ENCODE data around the gene SPART. TPM values are rescaled to one million over a fixed set of nuclear protein-coding genes. Genes with fewer than 3 reads are reported as not detected.
A peak's percentile ranks its signal among the peaks of the same experiment; 100 is the strongest.

SPART gene
- total RNA-seq, 1 donor from 2014 or later, result 32.7 TPM

DNA sequence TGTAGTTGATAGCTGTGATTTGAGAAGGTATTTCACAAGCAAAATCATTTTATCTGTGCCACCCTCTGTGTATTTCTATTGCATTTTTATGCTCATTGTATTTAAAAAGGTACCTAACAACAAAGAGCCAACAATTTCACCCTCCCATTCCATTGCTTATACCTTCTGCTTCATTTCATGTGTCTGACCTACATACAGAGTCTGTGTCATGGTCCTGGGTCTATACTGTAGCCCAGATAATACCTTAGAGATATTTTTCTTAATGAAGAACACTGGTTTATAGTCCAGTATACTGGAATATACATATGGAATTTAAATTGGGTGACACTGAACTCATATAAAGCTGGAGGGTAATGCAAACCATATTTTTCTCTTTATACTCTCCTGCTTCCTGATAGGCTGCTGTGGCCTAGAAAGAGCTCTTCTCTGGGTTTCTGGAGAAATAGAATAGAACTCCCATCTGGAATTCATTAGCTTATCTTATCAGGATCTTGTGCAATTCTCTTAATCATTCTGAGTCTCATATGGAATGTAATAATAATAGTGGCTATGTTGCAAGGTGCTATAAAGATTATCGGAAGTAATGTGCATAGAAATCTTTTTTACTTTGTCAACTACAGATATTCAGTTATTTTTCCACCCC lies 31.8 kb upstream of the SPART start:
- H3K4me1 ChIP-seq, result no peaks in the 10 kb centered on the region
- H3K36me3 ChIP-seq, result no peaks in the 10 kb centered on the region
- H3K27me3 ChIP-seq (ENCODE audit: low read depth), result peaks cover 13% of the 10 kb centered on the region
- TF ChIP-seq, protein P1, sequence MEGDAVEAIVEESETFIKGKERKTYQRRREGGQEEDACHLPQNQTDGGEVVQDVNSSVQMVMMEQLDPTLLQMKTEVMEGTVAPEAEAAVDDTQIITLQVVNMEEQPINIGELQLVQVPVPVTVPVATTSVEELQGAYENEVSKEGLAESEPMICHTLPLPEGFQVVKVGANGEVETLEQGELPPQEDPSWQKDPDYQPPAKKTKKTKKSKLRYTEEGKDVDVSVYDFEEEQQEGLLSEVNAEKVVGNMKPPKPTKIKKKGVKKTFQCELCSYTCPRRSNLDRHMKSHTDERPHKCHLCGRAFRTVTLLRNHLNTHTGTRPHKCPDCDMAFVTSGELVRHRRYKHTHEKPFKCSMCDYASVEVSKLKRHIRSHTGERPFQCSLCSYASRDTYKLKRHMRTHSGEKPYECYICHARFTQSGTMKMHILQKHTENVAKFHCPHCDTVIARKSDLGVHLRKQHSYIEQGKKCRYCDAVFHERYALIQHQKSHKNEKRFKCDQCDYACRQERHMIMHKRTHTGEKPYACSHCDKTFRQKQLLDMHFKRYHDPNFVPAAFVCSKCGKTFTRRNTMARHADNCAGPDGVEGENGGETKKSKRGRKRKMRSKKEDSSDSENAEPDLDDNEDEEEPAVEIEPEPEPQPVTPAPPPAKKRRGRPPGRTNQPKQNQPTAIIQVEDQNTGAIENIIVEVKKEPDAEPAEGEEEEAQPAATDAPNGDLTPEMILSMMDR (IDR thresholded peaks at IDR 0.05; ENCODE audit: borderline replicate concordance), result no peak
- H3K9me3 ChIP-seq (replicated peaks), result no peaks in the 10 kb centered on the region
- intact Hi-C loops (cut with micrococcal nuclease), result no loop called here
- no peak for DNase-seq
- H3K4me3 ChIP-seq, result no peak overlapping the region
- no peak overlapping the region for H3K27ac ChIP-seq (replicated peaks)

DNA sequence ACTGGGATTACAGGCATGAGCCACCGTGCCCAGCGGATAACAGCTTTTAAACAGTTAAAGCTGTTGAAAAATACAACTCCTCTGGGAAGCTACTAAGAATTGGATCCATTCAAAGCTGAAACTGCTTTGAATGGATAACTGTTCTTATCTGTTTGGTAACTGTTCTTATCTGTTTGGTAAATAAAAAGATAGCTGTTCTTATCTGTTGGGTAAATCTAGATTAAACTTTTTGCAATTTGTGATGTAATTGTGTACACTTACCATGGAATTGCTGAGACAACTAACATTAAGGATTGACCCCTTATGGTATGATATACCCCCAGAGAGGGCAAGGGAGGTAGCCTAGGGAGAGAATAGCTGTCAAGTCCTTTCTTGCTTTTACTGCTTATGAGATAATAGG lies 27.9 kb upstream of the SPART start:
- DNase-seq, result no peak
- Histone ChIP-seq H3K4me1 (no peaks in the 10 kb centered on the region), H3K9me3 (replicated peaks) (no peaks in the 10 kb centered on the region), H3K27ac (replicated peaks) (no peak overlapping the region), H3K4me3 (no peak overlapping the region), H3K27me3 (ENCODE audit: low read depth) (no peaks in the 10 kb centered on the region), H3K36me3 (no peaks in the 10 kb centered on the region)
- intact Hi-C loops (cut with micrococcal nuclease), result no loop called here
- TF ChIP-seq, protein P1 (IDR thresholded peaks at IDR 0.05; ENCODE audit: borderline replicate concordance), result no peak

DNA sequence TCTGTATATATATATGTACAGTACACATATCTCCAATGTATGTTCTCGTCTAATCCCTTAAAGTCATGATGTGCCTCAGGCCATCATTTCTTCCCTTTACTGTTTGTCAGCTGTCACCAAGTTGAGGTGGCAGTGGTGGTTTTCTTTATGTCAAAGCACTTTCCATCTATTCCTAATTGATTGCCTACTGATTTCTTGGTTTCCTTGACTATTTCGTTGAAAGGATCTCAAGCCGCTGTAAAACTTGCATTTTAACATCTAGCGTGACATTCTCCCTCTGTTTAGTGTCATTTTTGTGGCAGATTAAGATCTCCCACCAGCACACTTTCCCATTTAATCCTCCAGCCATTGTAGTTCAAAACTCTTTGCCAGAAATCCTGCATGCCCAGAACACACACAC lies 25.0 kb upstream of the SPART start:
- TF ChIP-seq, protein P1 (IDR thresholded peaks at IDR 0.05; ENCODE audit: borderline replicate concordance), result no peak
- intact Hi-C loops (cut with micrococcal nuclease), result no loop called here
- no peak for DNase-seq
- Histone ChIP-seq H3K27me3 (ENCODE audit: low read depth) (no peaks in the 10 kb centered on the region), H3K4me1 (no peaks in the 10 kb centered on the region), H3K9me3 (replicated peaks) (no peaks in the 10 kb centered on the region), H3K4me3 (no peak overlapping the region), H3K36me3 (no peaks in the 10 kb centered on the region), H3K27ac (replicated peaks) (no peak overlapping the region)

DNA sequence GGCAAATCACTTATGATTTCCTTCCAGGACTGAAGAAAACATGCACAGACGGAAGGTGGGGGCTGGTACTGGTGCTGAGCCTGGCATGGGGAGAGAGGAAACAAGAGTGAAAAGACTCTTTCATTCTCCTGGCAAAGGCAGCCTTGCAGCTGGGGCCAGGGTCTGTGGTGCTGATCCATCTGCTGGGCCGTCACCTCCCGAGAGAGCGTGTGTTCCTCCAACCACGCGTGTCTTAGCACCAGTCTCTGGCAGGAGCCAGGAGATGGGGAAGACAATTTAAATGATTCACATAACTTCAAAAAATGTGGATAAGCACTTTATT lies 23.9 kb upstream of the SPART start:
- H3K9me3 ChIP-seq (replicated peaks), result no peaks in the 10 kb centered on the region
- intact Hi-C loops (cut with micrococcal nuclease), result no loop called here
- H3K27me3 ChIP-seq (ENCODE audit: low read depth), result no peaks in the 10 kb centered on the region
- TF ChIP-seq, protein P1 (IDR thresholded peaks at IDR 0.05; ENCODE audit: borderline replicate concordance), result no peak
- no peak overlapping the region for H3K4me3 ChIP-seq
- peak overlapping the region; percentile 52 for H3K27ac ChIP-seq (replicated peaks)
- H3K36me3 ChIP-seq, result no peaks in the 10 kb centered on the region
- no peaks in the 10 kb centered on the region for H3K4me1 ChIP-seq
- peak; percentile 69 for DNase-seq

DNA sequence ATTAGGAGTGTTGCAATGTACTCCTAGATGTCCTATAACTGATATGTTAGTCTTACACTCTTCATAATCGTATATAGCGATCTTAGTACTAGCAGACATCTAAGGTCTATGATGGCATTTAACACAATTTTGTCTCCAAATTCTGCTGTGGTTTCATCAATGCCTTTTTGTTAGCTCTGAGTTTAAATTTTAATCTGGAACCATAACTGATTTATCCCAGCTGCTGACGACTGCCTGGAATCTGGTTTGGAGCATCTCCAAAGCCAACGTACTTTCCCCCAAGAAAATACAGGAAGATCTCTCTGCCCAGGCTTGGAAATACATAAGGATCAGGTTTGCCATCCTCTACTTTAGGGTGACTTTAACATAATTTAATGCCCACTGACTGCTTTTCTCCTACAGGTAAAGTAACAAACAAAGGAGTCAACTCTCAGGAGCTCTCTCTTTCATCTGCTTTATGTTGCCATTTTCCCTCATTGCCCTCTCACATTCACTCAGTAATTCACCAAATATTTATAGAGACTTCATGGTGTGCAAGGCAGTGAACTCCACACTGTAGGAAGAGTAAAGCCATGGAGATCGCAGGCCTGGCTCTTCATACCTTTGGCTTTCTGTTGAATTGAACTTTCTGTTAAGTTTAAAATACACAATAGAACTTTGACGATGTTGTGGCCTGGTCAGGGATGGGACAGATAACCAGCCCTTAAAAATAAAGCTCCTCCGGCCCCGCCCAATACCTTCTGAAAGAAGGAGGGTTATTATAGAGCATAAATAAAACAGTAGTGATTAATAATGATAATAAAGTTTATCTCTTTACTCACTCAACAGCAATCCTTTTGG lies 23.3 kb upstream of the SPART start:
- intact Hi-C loops (cut with micrococcal nuclease), result no loop called here

More for the DNA sequence above, 23.3 kb upstream of the SPART start:
- Histone ChIP-seq H3K4me3 (no peak overlapping the region), H3K27me3 (ENCODE audit: low read depth) (no peaks in the 10 kb centered on the region), H3K4me1 (no peaks in the 10 kb centered on the region), H3K27ac (replicated peaks) (peak overlapping the region; percentile 52), H3K36me3 (no peaks in the 10 kb centered on the region), H3K9me3 (replicated peaks) (no peaks in the 10 kb centered on the region)
- TF ChIP-seq, protein P1 (IDR thresholded peaks at IDR 0.05; ENCODE audit: borderline replicate concordance), result no peak
- no peak for DNase-seq
